Progenitor cell of endocrine pancreas (in vitro differentiated cells): Measurements from ENCODE around the gene CDK14. TPM values are rescaled to one million over a fixed set of nuclear protein-coding genes. Genes with fewer than 3 reads are reported as not detected.

Experiments used
- DNase-seq: peaks from one replicate; pipeline ENCODE4 v3.0.0; 2021; ENCODE audit warnings: low spot score; ENCODE audit not compliant: unreplicated experiment
- H3K27ac Mint-ChIP-seq: 2 replicates; pipeline ENCODE4 v1.8.0; 2021; ENCODE audit warnings: mild to moderate bottlenecking, moderate library complexity, mixed read lengths
- H3K27me3 Mint-ChIP-seq: 2 replicates; pipeline ENCODE4 v1.8.0; 2021; ENCODE audit warnings: mixed read lengths
- H3K36me3 Mint-ChIP-seq: 2 replicates; pipeline ENCODE4 v1.8.0; 2022; ENCODE audit warnings: mixed read lengths; ENCODE audit not compliant: insufficient read depth
- H3K4me1 Mint-ChIP-seq: 2 replicates; pipeline ENCODE4 v1.8.0; 2021; ENCODE audit warnings: low read depth, mixed read lengths
- H3K4me3 Mint-ChIP-seq: 2 replicates; pipeline ENCODE4 v1.8.0; 2021; ENCODE audit warnings: low read depth, mild to moderate bottlenecking, moderate library complexity, mixed read lengths
- H3K9me3 Mint-ChIP-seq: 2 replicates; pipeline ENCODE4 v1.8.0; 2021; ENCODE audit warnings: low read depth, mixed read lengths
- CTCF ChIP-seq: fragments of 200-600 bp; sonication (generic); IDR thresholded peaks from one replicate; pipeline ENCODE4 v1.5.0; 2021; ENCODE audit warnings: antibody characterized with exemption, mild to moderate bottlenecking; ENCODE audit not compliant: unreplicated experiment
- total RNA-seq: library from RNA; stranded (reverse); gene quantifications from 2 replicates; pipeline ENCODE4 v1.2.1, GENCODE V29; 2021

The CDK14 gene
- total RNA-seq, 1 donor from 2014 or later = 117 TPM

GRCh38 chr7:90999989-91000979 lies 404.2 kb downstream of the CDK14 start:
- H3K4me1 Mint-ChIP-seq = peaks cover 3% of the 10 kb centered on the region
- no peak overlapping the region for H3K27ac Mint-ChIP-seq
- no peak for DNase-seq
- H3K36me3 Mint-ChIP-seq = peaks cover 20% of the 10 kb centered on the region
- no peaks in the 10 kb centered on the region for H3K27me3 Mint-ChIP-seq
- H3K9me3 Mint-ChIP-seq = peaks cover 3% of the 10 kb centered on the region
- H3K4me3 Mint-ChIP-seq = no peak overlapping the region
- TF ChIP-seq CTCF = no peak

- no peak overlapping the region for H3K4me3 Mint-ChIP-seq
- peaks cover 6% of the 10 kb centered on the region for H3K9me3 Mint-ChIP-seq
- H3K27me3 Mint-ChIP-seq = no peaks in the 10 kb centered on the region
- H3K36me3 Mint-ChIP-seq = peaks cover 20% of the 10 kb centered on the region
- no peak overlapping the region for H3K27ac Mint-ChIP-seq
- no peak for DNase-seq
- no peak for TF ChIP-seq CTCF
- H3K4me1 Mint-ChIP-seq = no peaks in the 10 kb centered on the region
Measured at GRCh38 chr7:91005024-91005423, 408.9 kb downstream of the CDK14 start.

GRCh38 chr7:91005841-91006240 lies 409.7 kb downstream of the CDK14 start:
- no peak for TF ChIP-seq CTCF
- no peak overlapping the region for H3K27ac Mint-ChIP-seq
- DNase-seq = no peak
- H3K27me3 Mint-ChIP-seq = no peaks in the 10 kb centered on the region
- H3K4me3 Mint-ChIP-seq = no peak overlapping the region
- peaks cover 20% of the 10 kb centered on the region for H3K36me3 Mint-ChIP-seq
- H3K4me1 Mint-ChIP-seq = no peaks in the 10 kb centered on the region
- H3K9me3 Mint-ChIP-seq = peaks cover 6% of the 10 kb centered on the region

- no peak for DNase-seq
- no peaks in the 10 kb centered on the region for H3K27me3 Mint-ChIP-seq
- no peak overlapping the region for H3K4me3 Mint-ChIP-seq
- H3K9me3 Mint-ChIP-seq = peaks cover 6% of the 10 kb centered on the region
- H3K27ac Mint-ChIP-seq = no peak overlapping the region
- peaks cover 19% of the 10 kb centered on the region for H3K36me3 Mint-ChIP-seq
- H3K4me1 Mint-ChIP-seq = peaks cover 3% of the 10 kb centered on the region
- no peak for TF ChIP-seq CTCF
Measured at GRCh38 chr7:91007371-91007770, 411.2 kb downstream of the CDK14 start.

- no peak for TF ChIP-seq CTCF
- Mint-ChIP-seq H3K36me3 (peaks cover 7% of the 10 kb centered on the region), H3K4me3 (no peak overlapping the region), H3K9me3 (peaks cover 3% of the 10 kb centered on the region), H3K27me3 (no peaks in the 10 kb centered on the region), H3K27ac (no peak overlapping the region), H3K4me1 (peaks cover 20% of the 10 kb centered on the region)
- no peak for DNase-seq
Measured at GRCh38 chr7:91013078-91013477, 417.0 kb downstream of the CDK14 start.
